HepG2 (cell line): ENCODE measurements around the gene PITHD1. TPM values are rescaled to one million over a fixed set of nuclear protein-coding genes. Genes with fewer than 3 reads are reported as not detected.
A peak's percentile ranks its signal among the peaks of the same experiment; 100 is the strongest.

Source experiments
- FOXO1 ChIP-seq: sonication (generic); formaldehyde crosslinking; IDR thresholded peaks from 2 replicates; pipeline ENCODE4 v1.4.0; 2020; ENCODE audit warnings: missing genetic modification reagents
- MAF1 ChIP-seq: sonication (generic); formaldehyde crosslinking; IDR thresholded peaks from 2 replicates; pipeline ENCODE4 v1.5.0; 2020; ENCODE audit warnings: missing genetic modification reagents, borderline replicate concordance
- SP1 ChIP-seq, 2 experiments: fragments of 450-650 bp in 1 of 2; sonication (generic) in 1 of 2; formaldehyde crosslinking in 1 of 2; IDR thresholded peaks; 2 replicates each; pipeline versions ENCODE4 v1.4.0 to v1.6.1; 2016 to 2020; ENCODE audit warnings: missing genetic modification reagents in 1 of 2
- ZFX ChIP-seq: sonication (generic); formaldehyde crosslinking; IDR thresholded peaks from 2 replicates; pipeline ENCODE4 v1.4.0; 2020; ENCODE audit warnings: mild to moderate bottlenecking, low read depth, missing genetic modification reagents, moderate library complexity
- ZFYVE20 ChIP-seq: sonication (generic); formaldehyde crosslinking; IDR thresholded peaks from 2 replicates; pipeline ENCODE4 v1.8.0; 2023; ENCODE audit warnings: low read depth, mild to moderate bottlenecking, moderate library complexity, missing genetic modification reagents, borderline replicate concordance
- ZNF543 ChIP-seq: sonication (generic); formaldehyde crosslinking; IDR thresholded peaks from 2 replicates; pipeline ENCODE4 v1.4.0; 2020; ENCODE audit warnings: mild to moderate bottlenecking, missing genetic modification reagents
- ZNF768 ChIP-seq: sonication (generic); formaldehyde crosslinking; IDR thresholded peaks from 2 replicates; pipeline ENCODE4 v1.4.0; 2020; ENCODE audit warnings: missing genetic modification reagents
- ZSCAN31 ChIP-seq: sonication (generic); formaldehyde crosslinking; IDR thresholded peaks from 2 replicates; pipeline ENCODE4 v1.5.0; 2020; ENCODE audit warnings: low read depth, mild to moderate bottlenecking, missing genetic modification reagents
- polyA plus RNA-seq, 8 experiments: library from polyadenylated mRNA; depleted of rRNA in 3 of 8; stranded (reverse) in 7 of 8; unstranded in 1 of 8; fragments of >200 nt; fragmentation: Illumina TruSeq in 4 of 8; extraction: Trizol in 4 of 8; gene quantifications; 2 replicates each; pipeline versions ENCODE4 v1.2.1 to v1.2.3, GENCODE V29; 2011 to 2016; ENCODE audit warnings: low read depth in 4 of 8, missing spikeins in 1 of 8, mixed read lengths in 1 of 8; ENCODE audit not compliant: insufficient read depth in 1 of 8
- total RNA-seq, 5 experiments: library from RNA; depleted of rRNA; stranded (reverse); fragments of >200 nt; fragmentation: Illumina TruSeq; extraction: Trizol; gene quantifications; 2 replicates each; pipeline ENCODE4 v1.2.3, GENCODE V29; 2016; ENCODE audit warnings: low read depth in 1 of 5
- TF ChIP-seq, protein P1 (sequence below), 2 experiments: sonication (generic) in 1 of 2; formaldehyde crosslinking in 1 of 2; IDR thresholded peaks; 2 replicates each; pipeline versions ENCODE4 v1.4.0 to v1.6.1; 2016 to 2020; ENCODE audit warnings: borderline replicate concordance in 1 of 2, low read depth in 1 of 2, mild to moderate bottlenecking in 1 of 2, missing genetic modification reagents in 1 of 2
- TF ChIP-seq, protein P2 (sequence below): sonication (generic); formaldehyde crosslinking; IDR thresholded peaks from 2 replicates; pipeline ENCODE4 v1.4.0; 2020; ENCODE audit warnings: missing genetic modification reagents
- TF ChIP-seq, protein P3 (sequence below), 2 experiments: sonication (generic) in 1 of 2; formaldehyde crosslinking in 1 of 2; IDR thresholded peaks; 2 replicates each; pipeline versions ENCODE4 v1.4.0 to v1.6.1; 2018 to 2020; ENCODE audit warnings: missing genetic modification reagents in 2 of 2, borderline replicate concordance in 1 of 2, low read depth in 1 of 2, mild to moderate bottlenecking in 1 of 2, missing biosample characterization in 1 of 2
- TF ChIP-seq, protein P4 (sequence below): sonication (generic); formaldehyde crosslinking; IDR thresholded peaks from 2 replicates; pipeline ENCODE4 v1.5.1; 2020; ENCODE audit warnings: mild to moderate bottlenecking, missing genetic modification reagents, moderate library complexity
- TF ChIP-seq, protein P5 (sequence below): sonication (generic); formaldehyde crosslinking; IDR thresholded peaks from 2 replicates; pipeline ENCODE4 v1.4.0; 2020; ENCODE audit warnings: missing genetic modification reagents, borderline replicate concordance

The PITHD1 gene
- total and polyA plus RNA-seq, 2 of the 13 experiments (the other 11 are each of a cell fraction or from before 2014, with no cell fraction given) = 28.0 to 37.3 TPM

DNA sequence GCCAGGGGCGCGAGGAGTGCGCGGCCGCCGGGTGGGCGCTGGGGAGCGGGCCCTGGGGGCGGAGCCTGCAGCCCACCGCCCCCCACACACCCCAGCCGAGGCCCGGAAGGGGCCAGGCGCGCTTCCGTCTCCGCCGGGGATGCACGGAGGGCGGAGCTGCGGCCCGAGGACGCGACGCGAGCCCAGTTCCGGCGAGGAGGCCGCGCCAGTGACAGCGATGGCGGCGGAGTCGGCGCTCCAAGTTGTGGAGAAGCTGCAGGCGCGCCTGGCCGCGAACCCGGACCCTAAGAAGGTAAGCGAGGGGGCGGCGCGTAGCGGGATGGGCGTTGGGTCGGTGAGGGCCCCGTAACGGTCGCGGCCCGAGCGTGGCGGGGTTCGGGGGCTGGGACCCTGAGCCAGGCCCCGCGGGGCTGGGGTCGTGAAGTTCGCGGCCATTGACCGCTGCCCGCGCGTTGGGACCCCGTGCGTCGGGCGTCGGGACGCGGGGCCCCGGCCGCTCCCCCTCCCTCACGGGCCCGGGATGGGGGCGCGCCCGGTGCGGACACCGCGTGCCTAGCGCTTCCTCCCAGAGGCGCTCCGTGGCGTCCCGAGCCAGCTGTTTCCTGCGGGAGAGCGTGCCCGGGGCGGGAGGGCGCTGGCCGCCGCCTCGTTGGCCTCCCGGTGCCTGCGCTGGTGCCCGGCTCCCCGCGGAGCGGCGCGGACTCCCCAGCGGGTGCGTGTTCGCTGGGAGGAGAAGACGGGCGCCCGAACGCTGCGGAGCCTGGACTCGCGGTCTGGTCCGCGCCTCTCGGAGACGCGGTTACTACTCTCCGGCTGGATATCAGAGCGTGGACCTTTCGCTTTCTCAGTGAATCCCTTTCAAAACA is 34.7 kb upstream of the PITHD1 start, which contains the start of gene ELOA (continued):
- TF ChIP-seq ZFX (CRISPR knock-in tag) (peak; percentile 99), ZFYVE20 (CRISPR knock-in tag) (0 out of 2 replicates have a peak, but pooled peaks have one; percentile 20), ZSCAN31 (CRISPR knock-in tag) (peak; percentile 81; the same call in 1 of the 2 replicates), ZNF543 (CRISPR knock-in tag) (0 out of 2 replicates have a peak, but pooled peaks have one; percentile 46), MAF1 (CRISPR knock-in tag) (no peak), SP1 (IDR thresholded peaks at IDR 0.05) (no peak), SP1 (CRISPR knock-in tag; IDR thresholded peaks at IDR 0.05) (peak; percentile 85), ZNF768 (CRISPR knock-in tag) (peak; percentile 53; the same call in 1 of the 2 replicates), FOXO1 (CRISPR knock-in tag) (peak; percentile 68)
- TF ChIP-seq, protein P1, sequence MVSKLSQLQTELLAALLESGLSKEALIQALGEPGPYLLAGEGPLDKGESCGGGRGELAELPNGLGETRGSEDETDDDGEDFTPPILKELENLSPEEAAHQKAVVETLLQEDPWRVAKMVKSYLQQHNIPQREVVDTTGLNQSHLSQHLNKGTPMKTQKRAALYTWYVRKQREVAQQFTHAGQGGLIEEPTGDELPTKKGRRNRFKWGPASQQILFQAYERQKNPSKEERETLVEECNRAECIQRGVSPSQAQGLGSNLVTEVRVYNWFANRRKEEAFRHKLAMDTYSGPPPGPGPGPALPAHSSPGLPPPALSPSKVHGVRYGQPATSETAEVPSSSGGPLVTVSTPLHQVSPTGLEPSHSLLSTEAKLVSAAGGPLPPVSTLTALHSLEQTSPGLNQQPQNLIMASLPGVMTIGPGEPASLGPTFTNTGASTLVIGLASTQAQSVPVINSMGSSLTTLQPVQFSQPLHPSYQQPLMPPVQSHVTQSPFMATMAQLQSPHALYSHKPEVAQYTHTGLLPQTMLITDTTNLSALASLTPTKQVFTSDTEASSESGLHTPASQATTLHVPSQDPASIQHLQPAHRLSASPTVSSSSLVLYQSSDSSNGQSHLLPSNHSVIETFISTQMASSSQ (IDR thresholded peaks at IDR 0.05; ENCODE audit: low read depth) = no peak
- TF ChIP-seq, protein P1 (CRISPR knock-in tag; IDR thresholded peaks at IDR 0.05; ENCODE audit: borderline replicate concordance) = peak; percentile 34; the same call in 1 of the 2 replicates
- TF ChIP-seq, protein P2, sequence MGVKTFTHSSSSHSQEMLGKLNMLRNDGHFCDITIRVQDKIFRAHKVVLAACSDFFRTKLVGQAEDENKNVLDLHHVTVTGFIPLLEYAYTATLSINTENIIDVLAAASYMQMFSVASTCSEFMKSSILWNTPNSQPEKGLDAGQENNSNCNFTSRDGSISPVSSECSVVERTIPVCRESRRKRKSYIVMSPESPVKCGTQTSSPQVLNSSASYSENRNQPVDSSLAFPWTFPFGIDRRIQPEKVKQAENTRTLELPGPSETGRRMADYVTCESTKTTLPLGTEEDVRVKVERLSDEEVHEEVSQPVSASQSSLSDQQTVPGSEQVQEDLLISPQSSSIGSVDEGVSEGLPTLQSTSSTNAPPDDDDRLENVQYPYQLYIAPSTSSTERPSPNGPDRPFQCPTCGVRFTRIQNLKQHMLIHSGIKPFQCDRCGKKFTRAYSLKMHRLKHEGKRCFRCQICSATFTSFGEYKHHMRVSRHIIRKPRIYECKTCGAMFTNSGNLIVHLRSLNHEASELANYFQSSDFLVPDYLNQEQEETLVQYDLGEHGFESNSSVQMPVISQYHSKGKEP (CRISPR knock-in tag) = peak; percentile 53; the same call in 1 of the 2 replicates
- TF ChIP-seq, protein P3, sequence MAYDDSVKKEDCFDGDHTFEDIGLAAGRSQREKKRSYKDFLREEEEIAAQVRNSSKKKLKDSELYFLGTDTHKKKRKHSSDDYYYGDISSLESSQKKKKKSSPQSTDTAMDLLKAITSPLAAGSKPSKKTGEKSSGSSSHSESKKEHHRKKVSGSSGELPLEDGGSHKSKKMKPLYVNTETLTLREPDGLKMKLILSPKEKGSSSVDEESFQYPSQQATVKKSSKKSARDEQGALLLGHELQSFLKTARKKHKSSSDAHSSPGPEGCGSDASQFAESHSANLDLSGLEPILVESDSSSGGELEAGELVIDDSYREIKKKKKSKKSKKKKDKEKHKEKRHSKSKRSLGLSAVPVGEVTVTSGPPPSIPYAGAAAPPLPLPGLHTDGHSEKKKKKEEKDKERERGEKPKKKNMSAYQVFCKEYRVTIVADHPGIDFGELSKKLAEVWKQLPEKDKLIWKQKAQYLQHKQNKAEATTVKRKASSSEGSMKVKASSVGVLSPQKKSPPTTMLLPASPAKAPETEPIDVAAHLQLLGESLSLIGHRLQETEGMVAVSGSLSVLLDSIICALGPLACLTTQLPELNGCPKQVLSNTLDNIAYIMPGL (CRISPR knock-in tag; IDR thresholded peaks at IDR 0.05; ENCODE audit: borderline replicate concordance in 1 of 2, low read depth in 1 of 2) = peak; percentile 67 to 93; a peak in 3 of 4 replicates
- TF ChIP-seq, protein P4, sequence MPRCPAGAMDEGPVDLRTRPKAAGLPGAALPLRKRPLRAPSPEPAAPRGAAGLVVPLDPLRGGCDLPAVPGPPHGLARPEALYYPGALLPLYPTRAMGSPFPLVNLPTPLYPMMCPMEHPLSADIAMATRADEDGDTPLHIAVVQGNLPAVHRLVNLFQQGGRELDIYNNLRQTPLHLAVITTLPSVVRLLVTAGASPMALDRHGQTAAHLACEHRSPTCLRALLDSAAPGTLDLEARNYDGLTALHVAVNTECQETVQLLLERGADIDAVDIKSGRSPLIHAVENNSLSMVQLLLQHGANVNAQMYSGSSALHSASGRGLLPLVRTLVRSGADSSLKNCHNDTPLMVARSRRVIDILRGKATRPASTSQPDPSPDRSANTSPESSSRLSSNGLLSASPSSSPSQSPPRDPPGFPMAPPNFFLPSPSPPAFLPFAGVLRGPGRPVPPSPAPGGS (CRISPR knock-in tag) = peak; percentile 89
- TF ChIP-seq, protein P5, sequence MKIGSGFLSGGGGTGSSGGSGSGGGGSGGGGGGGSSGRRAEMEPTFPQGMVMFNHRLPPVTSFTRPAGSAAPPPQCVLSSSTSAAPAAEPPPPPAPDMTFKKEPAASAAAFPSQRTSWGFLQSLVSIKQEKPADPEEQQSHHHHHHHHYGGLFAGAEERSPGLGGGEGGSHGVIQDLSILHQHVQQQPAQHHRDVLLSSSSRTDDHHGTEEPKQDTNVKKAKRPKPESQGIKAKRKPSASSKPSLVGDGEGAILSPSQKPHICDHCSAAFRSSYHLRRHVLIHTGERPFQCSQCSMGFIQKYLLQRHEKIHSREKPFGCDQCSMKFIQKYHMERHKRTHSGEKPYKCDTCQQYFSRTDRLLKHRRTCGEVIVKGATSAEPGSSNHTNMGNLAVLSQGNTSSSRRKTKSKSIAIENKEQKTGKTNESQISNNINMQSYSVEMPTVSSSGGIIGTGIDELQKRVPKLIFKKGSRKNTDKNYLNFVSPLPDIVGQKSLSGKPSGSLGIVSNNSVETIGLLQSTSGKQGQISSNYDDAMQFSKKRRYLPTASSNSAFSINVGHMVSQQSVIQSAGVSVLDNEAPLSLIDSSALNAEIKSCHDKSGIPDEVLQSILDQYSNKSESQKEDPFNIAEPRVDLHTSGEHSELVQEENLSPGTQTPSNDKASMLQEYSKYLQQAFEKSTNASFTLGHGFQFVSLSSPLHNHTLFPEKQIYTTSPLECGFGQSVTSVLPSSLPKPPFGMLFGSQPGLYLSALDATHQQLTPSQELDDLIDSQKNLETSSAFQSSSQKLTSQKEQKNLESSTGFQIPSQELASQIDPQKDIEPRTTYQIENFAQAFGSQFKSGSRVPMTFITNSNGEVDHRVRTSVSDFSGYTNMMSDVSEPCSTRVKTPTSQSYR = peak; percentile 28
